Measurements from ENCODE around the gene INSC.

- no peak for TF ChIP-seq CTCF (IDR thresholded peaks at IDR 0.05; ENCODE audit: low read length)
- TF ChIP-seq EZH2 (IDR thresholded peaks at IDR 0.05; ENCODE audit: borderline replicate concordance, low read length), result no peak
Observed at GRCh38 chr11:15194671-15195415, 80.1 kb downstream of the INSC start.

Measured in OCI-LY1 (cell line).